K562 (cell line): Measurements from ENCODE around the gene SDHAF1. TPM values are rescaled to one million over a fixed set of nuclear protein-coding genes. Genes with fewer than 3 reads are reported as not detected.

Experiments
- CREBBP ChIP-seq: IDR thresholded peaks from one replicate; pipeline ENCODE4 v1.6.1; 2012; ENCODE audit warnings: low read depth, mild to moderate bottlenecking, control low read depth, inconsistent platforms, low read length
- EHMT2 ChIP-seq: fragments of 450-650 bp; IDR thresholded peaks from 2 replicates; pipeline ENCODE4 v1.6.1; 2018; ENCODE audit warnings: antibody characterized with exemption
- GATAD2A ChIP-seq: fragments of 450-650 bp; IDR thresholded peaks from 2 replicates; pipeline ENCODE4 v1.6.1; 2017
- GTF2A2 ChIP-seq: IDR thresholded peaks from 2 replicates; pipeline ENCODE4 v1.6.1; 2016; ENCODE audit warnings: mild to moderate bottlenecking, missing genetic modification characterization, missing compliant biosample characterization
- KDM5B ChIP-seq: fragments of 200-600 bp; sonication (generic); IDR thresholded peaks from 2 replicates; pipeline ENCODE4 v1.6.1; 2012; ENCODE audit warnings: low read depth, mild to moderate bottlenecking, moderate library complexity, low read length, control low read depth, inconsistent platforms; ENCODE audit not compliant: insufficient replicate concordance
- LCOR ChIP-seq: sonication (generic); formaldehyde crosslinking; IDR thresholded peaks from 2 replicates; pipeline ENCODE4 v1.8.0; 2022; ENCODE audit warnings: mild to moderate bottlenecking, missing genetic modification reagents
- MTA2 ChIP-seq: fragments of 450-650 bp; IDR thresholded peaks from 2 replicates; pipeline ENCODE4 v1.6.1; 2016; ENCODE audit warnings: low read depth
- MXI1 ChIP-seq: IDR thresholded peaks from 2 replicates; pipeline ENCODE4 v1.6.1; 2011; ENCODE audit warnings: low read depth, mild to moderate bottlenecking, improper control_type of control experiment, low read length
- PHB2 ChIP-seq: fragments of 450-650 bp; IDR thresholded peaks from 2 replicates; pipeline ENCODE4 v1.6.1; 2017; ENCODE audit warnings: low read depth
- POLR3A ChIP-seq: IDR thresholded peaks from 2 replicates; pipeline ENCODE4 v1.6.1; 2011; ENCODE audit warnings: borderline replicate concordance, mild to moderate bottlenecking, moderate library complexity; ENCODE audit not compliant: insufficient read length, insufficient read depth; ENCODE audit errors: extremely low read depth
- RBM25 ChIP-seq: fragments of 200-400 bp; formaldehyde crosslinking; IDR thresholded peaks from 2 replicates; pipeline ENCODE4 v1.6.1; 2018; ENCODE audit warnings: low read length, low read depth, moderate library complexity; ENCODE audit not compliant: severe bottlenecking
- RFX5 ChIP-seq: IDR thresholded peaks from 2 replicates; pipeline ENCODE4 v1.6.1; 2011; ENCODE audit warnings: low read depth, mild to moderate bottlenecking, improper control_type of control experiment, low read length
- ZNF146 ChIP-seq: IDR thresholded peaks from one replicate; pipeline ENCODE4 v1.6.1; 2018; ENCODE audit warnings: missing compliant biosample characterization; ENCODE audit not compliant: unreplicated experiment
- ZNF347 ChIP-seq: fragments of 450-650 bp; formaldehyde crosslinking; IDR thresholded peaks from 2 replicates; pipeline ENCODE4 v1.4.0; 2020; ENCODE audit warnings: low read depth, mild to moderate bottlenecking, moderate library complexity
- polyA plus RNA-seq, 8 experiments: library from polyadenylated mRNA; depleted of rRNA in 4 of 8; stranded (reverse) in 5 of 8; unstranded in 3 of 8; fragments of >200 nt; fragmentation: Nextera tagmentation in 2 of 8; fragmentation: Illumina TruSeq in 1 of 8; extraction: Ambion mirVana in 2 of 8; extraction: Trizol in 1 of 8; gene quantifications; 2 replicates each; pipeline versions ENCODE4 v1.2.1 to v1.2.3, GENCODE V29; 2011 to 2014; ENCODE audit warnings: inconsistent platforms in 1 of 8, missing spikeins in 1 of 8
- total RNA-seq, 7 experiments: library from RNA; depleted of rRNA in 6 of 7; stranded (reverse); fragments of >200 nt in 6 of 7; fragmentation: Illumina TruSeq in 2 of 7; extraction: Trizol in 2 of 7; gene quantifications; 2 replicates each; pipeline versions ENCODE4 v1.2.1 to v1.2.3, GENCODE V29; 2011 to 2021; ENCODE audit warnings: low replicate concordance in 1 of 7
- TF ChIP-seq, protein P1 (sequence below), 2 experiments: fragments of 450-650 bp in 1 of 2; sonication (generic) in 1 of 2; formaldehyde crosslinking in 1 of 2; IDR thresholded peaks in 1 of 2; conservative IDR thresholded peaks in 1 of 2; 2 replicates each; pipeline versions ENCODE4 v1.6.1 to v1.8.1; 2016 to 2023; ENCODE audit warnings: mild to moderate bottlenecking in 2 of 2, moderate library complexity in 2 of 2, inconsistent platforms in 1 of 2, missing genetic modification reagents in 1 of 2
- TF ChIP-seq, protein P2 (sequence below): sonication (generic); formaldehyde crosslinking; IDR thresholded peaks from 2 replicates; pipeline ENCODE4 v1.8.1; 2022; ENCODE audit warnings: missing genetic modification reagents
- TF ChIP-seq, protein P3 (sequence below): sonication (generic); formaldehyde crosslinking; IDR thresholded peaks from 2 replicates; pipeline ENCODE4 v1.9.0; 2022; ENCODE audit warnings: mild to moderate bottlenecking, missing genetic modification reagents
- TF ChIP-seq, protein P4 (sequence below): sonication (generic); formaldehyde crosslinking; IDR thresholded peaks from 2 replicates; pipeline ENCODE4 v1.8.0; 2022; ENCODE audit warnings: mild to moderate bottlenecking, low read depth, missing genetic modification reagents
- TF ChIP-seq, protein P5 (sequence below), 2 experiments: fragments of 450-650 bp; IDR thresholded peaks; 2 replicates each; pipeline ENCODE4 v1.6.1; 2018; ENCODE audit warnings: mild to moderate bottlenecking in 2 of 2, low read depth in 1 of 2; ENCODE audit not compliant: partially characterized antibody in 2 of 2

Gene SDHAF1
- total and polyA plus RNA-seq, 9 of the 15 experiments (the other 6 are each of a cell fraction or from before 2014, with no cell fraction given): 0.42 to 55.7 (median 18.8) TPM

DNA sequence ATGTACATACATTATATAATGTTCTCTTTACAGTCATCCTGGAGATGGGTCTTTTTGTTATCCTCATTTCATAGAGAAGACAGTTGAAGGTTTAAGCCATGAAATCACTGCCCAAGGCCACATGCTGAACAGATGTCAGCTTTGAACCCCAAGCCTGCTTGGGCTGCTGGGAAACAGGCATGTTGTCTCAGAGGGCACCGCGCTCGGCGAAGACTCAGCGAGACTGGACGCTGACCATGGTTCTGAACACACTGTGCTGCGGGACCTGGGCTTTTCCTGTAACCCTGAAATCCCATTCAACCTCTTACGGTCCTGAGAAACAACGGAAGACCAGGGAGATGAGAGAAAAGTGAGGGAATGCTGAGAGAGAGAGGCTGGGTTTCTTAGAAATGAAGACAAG lies 31.5 kb upstream of the SDHAF1 start (continued):
- TF ChIP-seq, protein P1, sequence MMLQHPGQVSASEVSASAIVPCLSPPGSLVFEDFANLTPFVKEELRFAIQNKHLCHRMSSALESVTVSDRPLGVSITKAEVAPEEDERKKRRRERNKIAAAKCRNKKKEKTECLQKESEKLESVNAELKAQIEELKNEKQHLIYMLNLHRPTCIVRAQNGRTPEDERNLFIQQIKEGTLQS (IDR thresholded peaks at IDR 0.05): no peak
- TF ChIP-seq, protein P1 (CRISPR knock-in tag; conservative IDR thresholded peaks at IDR 0.05): no peak
- TF ChIP-seq ZNF146 (CRISPR knock-in tag) (no peak), RBM25 (no peak), EHMT2 (peak; percentile 97), KDM5B (no peak), RFX5 (no peak), MTA2 (no peak), LCOR (CRISPR knock-in tag) (no peak), CREBBP (no peak), POLR3A (no peak), ZNF347 (CRISPR knock-in tag) (no peak), PHB2 (no peak), GTF2A2 (tag) (no peak), MXI1 (no peak), GATAD2A (no peak)
- TF ChIP-seq, protein P2, sequence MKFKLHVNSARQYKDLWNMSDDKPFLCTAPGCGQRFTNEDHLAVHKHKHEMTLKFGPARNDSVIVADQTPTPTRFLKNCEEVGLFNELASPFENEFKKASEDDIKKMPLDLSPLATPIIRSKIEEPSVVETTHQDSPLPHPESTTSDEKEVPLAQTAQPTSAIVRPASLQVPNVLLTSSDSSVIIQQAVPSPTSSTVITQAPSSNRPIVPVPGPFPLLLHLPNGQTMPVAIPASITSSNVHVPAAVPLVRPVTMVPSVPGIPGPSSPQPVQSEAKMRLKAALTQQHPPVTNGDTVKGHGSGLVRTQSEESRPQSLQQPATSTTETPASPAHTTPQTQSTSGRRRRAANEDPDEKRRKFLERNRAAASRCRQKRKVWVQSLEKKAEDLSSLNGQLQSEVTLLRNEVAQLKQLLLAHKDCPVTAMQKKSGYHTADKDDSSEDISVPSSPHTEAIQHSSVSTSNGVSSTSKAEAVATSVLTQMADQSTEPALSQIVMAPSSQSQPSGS: no peak
- TF ChIP-seq, protein P3, sequence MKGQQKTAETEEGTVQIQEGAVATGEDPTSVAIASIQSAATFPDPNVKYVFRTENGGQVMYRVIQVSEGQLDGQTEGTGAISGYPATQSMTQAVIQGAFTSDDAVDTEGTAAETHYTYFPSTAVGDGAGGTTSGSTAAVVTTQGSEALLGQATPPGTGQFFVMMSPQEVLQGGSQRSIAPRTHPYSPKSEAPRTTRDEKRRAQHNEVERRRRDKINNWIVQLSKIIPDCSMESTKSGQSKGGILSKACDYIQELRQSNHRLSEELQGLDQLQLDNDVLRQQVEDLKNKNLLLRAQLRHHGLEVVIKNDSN (CRISPR knock-in tag): no peak
- TF ChIP-seq, protein P4, sequence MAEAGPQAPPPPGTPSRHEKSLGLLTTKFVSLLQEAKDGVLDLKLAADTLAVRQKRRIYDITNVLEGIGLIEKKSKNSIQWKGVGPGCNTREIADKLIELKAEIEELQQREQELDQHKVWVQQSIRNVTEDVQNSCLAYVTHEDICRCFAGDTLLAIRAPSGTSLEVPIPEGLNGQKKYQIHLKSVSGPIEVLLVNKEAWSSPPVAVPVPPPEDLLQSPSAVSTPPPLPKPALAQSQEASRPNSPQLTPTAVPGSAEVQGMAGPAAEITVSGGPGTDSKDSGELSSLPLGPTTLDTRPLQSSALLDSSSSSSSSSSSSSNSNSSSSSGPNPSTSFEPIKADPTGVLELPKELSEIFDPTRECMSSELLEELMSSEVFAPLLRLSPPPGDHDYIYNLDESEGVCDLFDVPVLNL: no peak
- TF ChIP-seq, protein P5, sequence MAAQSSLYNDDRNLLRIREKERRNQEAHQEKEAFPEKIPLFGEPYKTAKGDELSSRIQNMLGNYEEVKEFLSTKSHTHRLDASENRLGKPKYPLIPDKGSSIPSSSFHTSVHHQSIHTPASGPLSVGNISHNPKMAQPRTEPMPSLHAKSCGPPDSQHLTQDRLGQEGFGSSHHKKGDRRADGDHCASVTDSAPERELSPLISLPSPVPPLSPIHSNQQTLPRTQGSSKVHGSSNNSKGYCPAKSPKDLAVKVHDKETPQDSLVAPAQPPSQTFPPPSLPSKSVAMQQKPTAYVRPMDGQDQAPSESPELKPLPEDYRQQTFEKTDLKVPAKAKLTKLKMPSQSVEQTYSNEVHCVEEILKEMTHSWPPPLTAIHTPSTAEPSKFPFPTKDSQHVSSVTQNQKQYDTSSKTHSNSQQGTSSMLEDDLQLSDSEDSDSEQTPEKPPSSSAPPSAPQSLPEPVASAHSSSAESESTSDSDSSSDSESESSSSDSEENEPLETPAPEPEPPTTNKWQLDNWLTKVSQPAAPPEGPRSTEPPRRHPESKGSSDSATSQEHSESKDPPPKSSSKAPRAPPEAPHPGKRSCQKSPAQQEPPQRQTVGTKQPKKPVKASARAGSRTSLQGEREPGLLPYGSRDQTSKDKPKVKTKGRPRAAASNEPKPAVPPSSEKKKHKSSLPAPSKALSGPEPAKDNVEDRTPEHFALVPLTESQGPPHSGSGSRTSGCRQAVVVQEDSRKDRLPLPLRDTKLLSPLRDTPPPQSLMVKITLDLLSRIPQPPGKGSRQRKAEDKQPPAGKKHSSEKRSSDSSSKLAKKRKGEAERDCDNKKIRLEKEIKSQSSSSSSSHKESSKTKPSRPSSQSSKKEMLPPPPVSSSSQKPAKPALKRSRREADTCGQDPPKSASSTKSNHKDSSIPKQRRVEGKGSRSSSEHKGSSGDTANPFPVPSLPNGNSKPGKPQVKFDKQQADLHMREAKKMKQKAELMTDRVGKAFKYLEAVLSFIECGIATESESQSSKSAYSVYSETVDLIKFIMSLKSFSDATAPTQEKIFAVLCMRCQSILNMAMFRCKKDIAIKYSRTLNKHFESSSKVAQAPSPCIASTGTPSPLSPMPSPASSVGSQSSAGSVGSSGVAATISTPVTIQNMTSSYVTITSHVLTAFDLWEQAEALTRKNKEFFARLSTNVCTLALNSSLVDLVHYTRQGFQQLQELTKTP (IDR thresholded peaks at IDR 0.05; ENCODE audit: low read depth in 1 of 2, partially characterized antibody in 2 of 2): peak in 1 of 2 experiments; percentile 72
